Skin of body (tissue), 2 donors: ENCODE data around the gene RARB. TPM values are rescaled to one million over a fixed set of nuclear protein-coding genes. Genes with fewer than 3 reads are reported as not detected.

Experiments used
- DNase-seq: peaks from one replicate; lab custom pipeline; 2025; lab: John Stamatoyannopoulos, UW
- total RNA-seq: library from RNA; depleted of rRNA; stranded (reverse); fragments of >200 nt; gene quantifications from one replicate; pipeline ENCODE4 v1.2.3, GENCODE V29; 2014

RARB gene
- total RNA-seq, 1 donor from 2014 or later, result 5.5 TPM

GRCh38 chr3:25447285-25447684 is 19.2 kb downstream of the RARB start:
- no peak for DNase-seq

GRCh38 chr3:25447925-25448324 is 19.9 kb downstream of the RARB start:
- DNase-seq, result no peak

GRCh38 chr3:25448750-25449692 is 21.0 kb downstream of the RARB start:
- peak; percentile 49 for DNase-seq

- no peak for DNase-seq
Measured at GRCh38 chr3:25449857-25450256, 21.8 kb downstream of the RARB start.

GRCh38 chr3:25452192-25452591 is 24.1 kb downstream of the RARB start:
- DNase-seq, result no peak

- no peak for DNase-seq
Measured at GRCh38 chr3:25452740-25453139, 24.7 kb downstream of the RARB start.

- DNase-seq, result no peak
Measured at GRCh38 chr3:25453619-25454004, 25.5 kb downstream of the RARB start.

GRCh38 chr3:25454005-25454927 is 26.2 kb downstream of the RARB start:
- DNase-seq, result peak; percentile 96

- DNase-seq, result peak; percentile 96
Measured at GRCh38 chr3:25455441-25456132, 27.5 kb downstream of the RARB start.

- DNase-seq, result no peak
Measured at GRCh38 chr3:25456723-25457670, 28.9 kb downstream of the RARB start.

- DNase-seq, result peak; percentile 21
Measured at GRCh38 chr3:25457671-25458419, 29.8 kb downstream of the RARB start.

GRCh38 chr3:25458420-25458814 is 30.4 kb downstream of the RARB start:
- DNase-seq, result no peak

- no peak for DNase-seq
Measured at GRCh38 chr3:25460751-25461150, 32.7 kb downstream of the RARB start.

GRCh38 chr3:25461946-25462345 is 33.9 kb downstream of the RARB start:
- DNase-seq, result peak; percentile 31

- DNase-seq, result no peak
Measured at GRCh38 chr3:25462495-25462894, 34.4 kb downstream of the RARB start.

GRCh38 chr3:25463836-25464418 is 35.9 kb downstream of the RARB start:
- DNase-seq, result no peak

- DNase-seq, result no peak
Measured at GRCh38 chr3:25465266-25465860, 37.3 kb downstream of the RARB start.

GRCh38 chr3:25468866-25469319 is 40.8 kb downstream of the RARB start:
- DNase-seq, result peak; percentile 94

GRCh38 chr3:25469558-25469957 is 41.5 kb downstream of the RARB start:
- DNase-seq, result peak; percentile 59
